Measurements from ENCODE around the gene MGAT4D.
A peak's percentile ranks its signal among the peaks of the same experiment; 100 is the strongest.

- TF ChIP-seq CTCF (IDR thresholded peaks at IDR 0.05) (peak; percentile 77 to 90 (median 83)), POLR2A (IDR thresholded peaks at IDR 0.05) (no peak)
Observed at GRCh38 chr4:140523857-140524742, 26.0 kb upstream of the MGAT4D start, which contains the start of gene ELMOD2.

Measured in testis (tissue), 2 donors.